ENCODE measurements around the gene IL17RD. TPM values are rescaled to one million over a fixed set of nuclear protein-coding genes. Genes with fewer than 3 reads are reported as not detected.

Gene IL17RD
- total RNA-seq (2022; extraction: Qiagen RNA extraction; ENCODE audit: low read depth): 0.56 to 1.8 TPM (median 1.00 TPM) in 5 replicates

DNA sequence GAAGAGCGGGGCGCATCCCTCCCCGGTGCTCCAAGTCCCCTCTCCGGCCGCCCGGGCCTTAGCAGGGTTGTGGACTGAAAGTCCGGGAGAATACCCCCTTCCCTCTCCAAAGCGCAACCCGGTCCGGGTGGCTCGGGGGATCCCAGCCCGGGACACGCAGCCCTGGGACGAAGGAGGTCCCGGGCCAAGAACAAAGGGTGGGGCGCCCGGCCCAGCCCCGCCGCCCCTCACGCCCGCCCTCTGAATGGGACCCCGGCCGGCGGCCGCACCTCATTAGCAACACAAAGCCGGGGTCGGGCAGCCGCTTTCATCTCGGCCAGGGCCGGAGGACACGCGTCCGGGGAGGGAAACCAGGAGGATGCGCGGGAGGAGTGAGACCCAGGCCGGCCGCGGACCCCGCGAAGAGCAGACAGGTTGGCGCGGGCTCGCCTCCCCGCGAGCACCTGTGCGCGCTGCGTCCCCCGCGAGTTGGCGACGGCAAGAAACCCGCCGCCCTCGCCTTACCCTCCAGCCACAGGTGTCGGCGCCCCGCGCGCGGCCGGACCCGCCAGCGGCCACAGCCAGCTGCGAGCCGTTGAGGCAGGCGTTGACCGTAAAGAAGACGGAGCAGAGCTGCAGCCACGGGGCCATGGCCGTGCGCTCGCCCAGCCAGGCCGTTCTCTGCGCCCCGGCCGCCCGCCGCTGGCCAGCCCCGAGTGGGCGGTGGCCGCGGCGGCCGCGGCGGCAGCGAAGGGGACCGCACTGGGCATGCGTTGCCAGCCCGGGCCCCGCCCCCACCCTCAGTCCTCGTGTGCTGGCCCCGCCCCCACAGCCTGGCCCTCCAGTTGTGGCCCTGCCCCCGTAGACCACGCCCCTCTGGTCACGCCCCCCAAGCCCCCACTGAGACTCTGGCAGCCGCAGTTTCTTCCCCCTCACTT lies at the start of gene IL17RD:
IL17RD (minus strand) TSS at position 697 of the 917 bp plus-strand sequence; CDS start at position 630, 67 bp downstream.

GRCh38 chr3:57199895-57200297 lies 34.7 kb upstream of the IL17RD start, which contains the start of gene HESX1:
Gene HESX1 (minus strand): TSS chr3:57199978. CDS start chr3:57199918, 60 bp downstream.

GRCh38 chr3:57060089-57060821 lies 104.9 kb downstream of the IL17RD start, which contains the start of gene SPATA12:
Gene SPATA12 (plus strand): TSS chr3:57060664. CDS start chr3:57073695, 13,031 bp downstream.

Other genes starting within 250 kb of the IL17RD start
- 0.20 to 0.55 TPM (median 0.40 TPM) in 5 replicates for gene SPATA12, start 104.7 kb downstream of the IL17RD start, total RNA-seq (2022; extraction: Qiagen RNA extraction; ENCODE audit: low read depth)
- gene HESX1, start 34.6 kb upstream of the IL17RD start, total RNA-seq (2022; extraction: Qiagen RNA extraction; ENCODE audit: low read depth): 0.32 TPM in 1 of 5 replicates, not detected in the others
- 10.5 to 21.0 TPM (median 16.0 TPM) in 5 replicates for gene APPL1, start 62.4 kb upstream of the IL17RD start, total RNA-seq (2022; extraction: Qiagen RNA extraction; ENCODE audit: low read depth)
- gene ASB14, start 127.3 kb upstream of the IL17RD start, total RNA-seq (2022; extraction: Qiagen RNA extraction; ENCODE audit: low read depth): not detected in 5 replicates